Astrocyte of the cerebellum (primary cell): ENCODE data around the gene IQCM.

ENCODE experiments used
- DNase-seq: peaks from one replicate; pipeline ENCODE4 v3.0.0-alpha.2; 2011; ENCODE audit warnings: low read depth
- H3K4me3 ChIP-seq: 2 replicates; pipeline ENCODE4 v1.5.1; 2011; ENCODE audit warnings: mild to moderate bottlenecking, low read depth, low read length, moderate library complexity
- in situ Hi-C: cut with HindIII; loops from 2 replicates; pipeline ENCODE4 v1.10.0; 2017; ENCODE audit warnings: low sequenced_read_pairs
- TF ChIP-seq, protein P1 (sequence below): IDR thresholded peaks from 2 replicates; pipeline ENCODE4 v1.5.1; 2012; ENCODE audit warnings: low read length, low read depth, moderate library complexity, mild to moderate bottlenecking; ENCODE audit errors: missing control alignments

The IQCM gene

DNA sequence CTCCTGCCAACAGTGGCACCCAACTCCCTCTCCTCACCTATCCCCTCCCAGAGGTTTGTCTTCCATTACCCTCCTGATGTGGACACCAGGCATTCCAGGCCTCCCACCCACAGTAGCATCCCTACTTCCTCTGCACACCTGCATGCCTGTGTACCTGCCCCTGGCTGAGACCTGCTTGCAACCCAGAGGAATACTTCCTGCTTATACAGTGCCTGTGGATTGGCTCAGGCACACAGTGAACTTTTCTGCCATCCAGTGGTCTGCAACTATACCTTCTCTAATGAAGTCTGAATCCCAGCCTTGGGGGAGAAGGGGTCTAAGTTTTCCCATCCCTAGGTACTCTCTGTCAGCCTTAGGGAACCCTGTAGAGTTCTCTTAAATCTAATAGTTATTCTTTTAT lies 169.9 kb downstream of the IQCM start:
- in situ Hi-C loops: no loop called here
- DNase-seq: no peak
- H3K4me3 ChIP-seq: no peak overlapping the region
- TF ChIP-seq, protein P1, sequence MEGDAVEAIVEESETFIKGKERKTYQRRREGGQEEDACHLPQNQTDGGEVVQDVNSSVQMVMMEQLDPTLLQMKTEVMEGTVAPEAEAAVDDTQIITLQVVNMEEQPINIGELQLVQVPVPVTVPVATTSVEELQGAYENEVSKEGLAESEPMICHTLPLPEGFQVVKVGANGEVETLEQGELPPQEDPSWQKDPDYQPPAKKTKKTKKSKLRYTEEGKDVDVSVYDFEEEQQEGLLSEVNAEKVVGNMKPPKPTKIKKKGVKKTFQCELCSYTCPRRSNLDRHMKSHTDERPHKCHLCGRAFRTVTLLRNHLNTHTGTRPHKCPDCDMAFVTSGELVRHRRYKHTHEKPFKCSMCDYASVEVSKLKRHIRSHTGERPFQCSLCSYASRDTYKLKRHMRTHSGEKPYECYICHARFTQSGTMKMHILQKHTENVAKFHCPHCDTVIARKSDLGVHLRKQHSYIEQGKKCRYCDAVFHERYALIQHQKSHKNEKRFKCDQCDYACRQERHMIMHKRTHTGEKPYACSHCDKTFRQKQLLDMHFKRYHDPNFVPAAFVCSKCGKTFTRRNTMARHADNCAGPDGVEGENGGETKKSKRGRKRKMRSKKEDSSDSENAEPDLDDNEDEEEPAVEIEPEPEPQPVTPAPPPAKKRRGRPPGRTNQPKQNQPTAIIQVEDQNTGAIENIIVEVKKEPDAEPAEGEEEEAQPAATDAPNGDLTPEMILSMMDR: no peak

DNA sequence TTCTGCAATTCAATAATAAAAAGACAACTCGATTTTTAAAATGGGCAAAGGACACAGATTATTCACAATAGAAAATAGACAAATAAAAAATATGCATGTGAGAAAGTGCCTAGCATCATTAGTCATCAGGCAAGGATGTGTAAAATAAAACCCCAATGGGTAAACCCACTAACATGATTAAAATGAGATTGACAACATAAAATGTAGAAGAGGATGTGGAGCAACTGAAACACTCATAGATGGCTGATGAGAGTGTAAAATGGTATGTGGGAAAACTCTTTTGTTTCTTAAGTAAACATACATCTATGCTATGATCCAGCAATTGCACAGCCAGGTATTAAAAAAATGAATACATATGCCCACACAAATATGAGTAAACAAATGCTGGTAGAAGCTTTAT lies 177.6 kb downstream of the IQCM start:
- H3K4me3 ChIP-seq: no peak overlapping the region
- TF ChIP-seq, protein P1: no peak
- in situ Hi-C loops: no loop called here
- no peak for DNase-seq

DNA sequence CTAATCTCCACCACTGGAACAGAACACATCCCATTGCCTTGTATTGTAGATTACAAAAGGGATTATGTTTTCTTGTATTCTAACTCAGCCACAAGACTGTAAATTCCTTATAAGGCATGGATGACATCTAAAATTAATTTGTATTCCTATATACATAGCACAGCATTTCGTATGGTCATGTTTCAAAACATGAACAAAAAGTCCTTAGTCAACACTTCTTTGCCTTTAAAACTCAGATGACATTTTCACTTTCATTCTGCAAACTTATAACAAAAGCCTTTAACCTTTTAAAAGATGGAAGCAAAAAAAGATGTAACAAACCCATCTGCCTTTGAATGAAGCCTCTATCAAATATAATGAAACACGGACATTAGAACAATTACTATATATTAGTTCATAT lies 181.3 kb downstream of the IQCM start:
- in situ Hi-C loops: no loop called here
- no peak for DNase-seq
- TF ChIP-seq, protein P1: no peak
- no peak overlapping the region for H3K4me3 ChIP-seq

DNA sequence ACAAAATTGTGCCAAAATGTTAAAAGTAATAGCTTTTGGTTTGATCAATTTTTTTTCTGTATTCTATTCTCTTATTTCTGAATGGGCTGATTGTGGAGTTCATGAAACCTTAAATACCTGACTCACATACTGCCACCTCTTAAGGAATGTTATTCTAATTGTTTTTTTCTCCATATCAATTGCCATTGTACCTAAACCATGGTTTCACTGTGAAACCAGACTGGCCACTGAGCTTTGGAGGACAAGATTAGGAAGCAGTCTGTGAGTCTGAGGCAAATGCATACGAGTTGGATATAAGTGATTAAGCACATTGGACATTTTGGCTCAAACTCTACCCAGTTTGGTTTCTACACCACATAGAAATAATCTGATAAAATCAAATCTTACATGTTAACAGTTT lies 184.0 kb downstream of the IQCM start:
- TF ChIP-seq, protein P1: no peak
- H3K4me3 ChIP-seq: no peak overlapping the region
- DNase-seq: no peak
- in situ Hi-C loops: no loop called here

DNA sequence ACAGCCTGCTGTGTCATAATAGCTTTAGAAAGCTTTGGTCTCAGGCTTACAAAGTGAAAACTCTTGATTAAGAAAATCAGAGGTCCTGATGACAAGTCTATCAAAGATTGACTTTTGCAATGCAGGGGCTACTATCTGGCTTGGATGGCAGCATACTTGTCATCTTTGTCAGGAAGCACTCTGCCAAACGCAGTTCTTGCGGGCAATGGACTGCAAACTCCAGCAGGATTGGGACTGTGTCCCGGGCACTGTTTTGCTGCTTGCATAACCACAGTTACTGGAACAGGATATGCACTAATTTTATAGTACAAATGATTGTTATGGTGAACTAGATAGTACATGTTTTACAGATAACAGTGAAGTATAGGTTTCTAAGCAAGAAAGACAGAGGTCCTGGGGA lies 185.6 kb downstream of the IQCM start:
- no peak overlapping the region for H3K4me3 ChIP-seq
- TF ChIP-seq, protein P1: no peak
- in situ Hi-C loops: no loop called here
- no peak for DNase-seq

DNA sequence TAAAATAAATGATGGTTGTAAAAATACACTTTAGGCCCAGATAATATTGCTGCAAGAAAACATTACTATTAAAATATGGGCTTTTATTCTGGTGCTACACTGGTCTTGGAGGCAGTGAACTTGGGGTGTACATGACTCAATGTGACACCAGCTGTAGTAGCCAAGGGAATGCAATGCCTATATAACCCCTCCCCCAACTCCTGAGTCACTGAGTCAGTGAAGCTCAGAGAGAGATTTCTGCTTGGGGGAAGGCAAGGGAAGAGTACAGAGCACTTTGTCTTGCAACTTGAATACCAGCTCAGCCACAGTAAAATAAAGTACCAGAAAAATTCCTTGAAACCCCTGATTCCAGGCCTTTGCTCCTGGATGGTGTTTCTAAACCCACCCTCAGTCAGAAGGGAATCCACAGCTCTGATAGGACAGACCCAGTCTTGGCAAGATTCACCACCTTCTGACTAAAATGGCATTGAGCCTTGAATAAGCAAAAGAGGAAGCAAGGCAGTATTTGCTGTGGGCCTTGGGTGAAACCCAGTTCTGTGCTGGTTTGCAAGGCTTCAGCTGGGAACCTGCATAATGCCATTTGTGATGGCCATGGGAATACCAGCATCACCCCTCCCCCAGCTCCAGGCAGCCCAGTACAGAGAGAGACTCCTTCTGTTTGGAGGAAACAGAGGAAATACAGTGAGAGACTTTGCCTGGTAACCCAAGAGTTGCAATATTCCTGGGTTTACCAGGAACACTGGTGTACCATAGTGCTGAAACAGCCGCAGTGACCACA lies 209.9 kb downstream of the IQCM start:
- no peak overlapping the region for H3K4me3 ChIP-seq
- DNase-seq: no peak
- in situ Hi-C loops: no loop called here
- TF ChIP-seq, protein P1: no peak
